GM12875 (cell line): ENCODE measurements around the gene WNK1.

Source experiments
- H3K4me3 ChIP-seq: one replicate; pipeline ENCODE4 v1.5.1; 2011; ENCODE audit warnings: low read depth, low read length, control low read depth
- TF ChIP-seq, protein P1 (sequence below): IDR thresholded peaks from 2 replicates; pipeline ENCODE4 v1.5.1; 2011; ENCODE audit warnings: low read depth, mild to moderate bottlenecking, control low read depth, inconsistent platforms, low read length, moderate library complexity, borderline replicate concordance; ENCODE audit not compliant: insufficient read depth

WNK1 gene

DNA sequence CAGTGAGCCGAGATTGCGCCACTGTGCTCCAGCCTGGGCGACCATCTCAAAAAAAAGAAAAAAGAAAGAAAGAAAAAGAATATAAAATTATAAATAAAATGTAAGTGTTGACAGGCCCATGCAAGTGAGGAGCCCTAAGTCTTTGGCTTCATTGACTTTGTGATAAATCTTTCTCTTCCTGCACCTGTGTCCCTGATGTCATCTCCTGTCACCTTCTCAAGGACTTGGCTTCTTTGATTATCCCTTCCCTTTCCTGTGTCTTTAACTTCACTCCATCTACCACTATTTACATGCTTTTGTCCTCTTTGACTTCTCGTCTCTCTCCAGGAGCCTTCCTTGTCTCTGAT lies 33.6 kb upstream of the WNK1 start:
- H3K4me3 ChIP-seq, result no peak overlapping the region
- TF ChIP-seq, protein P1, sequence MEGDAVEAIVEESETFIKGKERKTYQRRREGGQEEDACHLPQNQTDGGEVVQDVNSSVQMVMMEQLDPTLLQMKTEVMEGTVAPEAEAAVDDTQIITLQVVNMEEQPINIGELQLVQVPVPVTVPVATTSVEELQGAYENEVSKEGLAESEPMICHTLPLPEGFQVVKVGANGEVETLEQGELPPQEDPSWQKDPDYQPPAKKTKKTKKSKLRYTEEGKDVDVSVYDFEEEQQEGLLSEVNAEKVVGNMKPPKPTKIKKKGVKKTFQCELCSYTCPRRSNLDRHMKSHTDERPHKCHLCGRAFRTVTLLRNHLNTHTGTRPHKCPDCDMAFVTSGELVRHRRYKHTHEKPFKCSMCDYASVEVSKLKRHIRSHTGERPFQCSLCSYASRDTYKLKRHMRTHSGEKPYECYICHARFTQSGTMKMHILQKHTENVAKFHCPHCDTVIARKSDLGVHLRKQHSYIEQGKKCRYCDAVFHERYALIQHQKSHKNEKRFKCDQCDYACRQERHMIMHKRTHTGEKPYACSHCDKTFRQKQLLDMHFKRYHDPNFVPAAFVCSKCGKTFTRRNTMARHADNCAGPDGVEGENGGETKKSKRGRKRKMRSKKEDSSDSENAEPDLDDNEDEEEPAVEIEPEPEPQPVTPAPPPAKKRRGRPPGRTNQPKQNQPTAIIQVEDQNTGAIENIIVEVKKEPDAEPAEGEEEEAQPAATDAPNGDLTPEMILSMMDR, result no peak

DNA sequence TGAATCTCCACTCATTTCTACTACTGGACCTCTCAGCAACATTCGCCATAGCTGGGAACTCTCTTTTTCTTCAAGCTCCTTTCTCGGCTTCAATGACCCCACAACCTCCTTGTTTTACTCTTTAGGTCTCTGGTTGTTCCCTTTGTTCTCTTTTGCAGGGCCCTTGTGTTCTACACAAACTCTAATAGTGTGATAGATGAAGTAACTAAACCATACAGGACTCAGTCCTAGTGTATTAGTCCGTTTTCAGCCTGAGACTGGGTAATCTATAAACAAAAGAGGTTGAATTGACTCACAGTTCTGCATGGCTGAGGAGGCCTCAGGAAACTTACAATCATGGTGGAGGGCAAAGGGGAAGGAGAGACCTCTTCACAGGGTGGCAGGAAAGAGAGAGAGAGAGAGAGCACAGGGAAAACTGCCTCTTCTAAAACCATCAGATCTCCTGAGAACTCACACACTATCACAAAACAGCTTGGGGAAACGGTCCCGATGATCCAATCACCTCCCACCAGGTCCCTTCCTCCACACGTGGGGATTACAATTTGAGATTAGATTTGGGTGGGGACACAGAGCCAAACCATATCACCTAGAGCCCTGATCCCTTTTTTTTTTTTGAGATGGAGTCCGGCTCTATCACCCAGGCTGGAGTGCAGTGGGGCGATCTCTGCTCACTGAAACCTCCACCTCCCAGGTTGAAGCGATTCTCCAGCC lies 32.0 kb upstream of the WNK1 start:
- H3K4me3 ChIP-seq, result no peak overlapping the region
- TF ChIP-seq, protein P1, result no peak

DNA sequence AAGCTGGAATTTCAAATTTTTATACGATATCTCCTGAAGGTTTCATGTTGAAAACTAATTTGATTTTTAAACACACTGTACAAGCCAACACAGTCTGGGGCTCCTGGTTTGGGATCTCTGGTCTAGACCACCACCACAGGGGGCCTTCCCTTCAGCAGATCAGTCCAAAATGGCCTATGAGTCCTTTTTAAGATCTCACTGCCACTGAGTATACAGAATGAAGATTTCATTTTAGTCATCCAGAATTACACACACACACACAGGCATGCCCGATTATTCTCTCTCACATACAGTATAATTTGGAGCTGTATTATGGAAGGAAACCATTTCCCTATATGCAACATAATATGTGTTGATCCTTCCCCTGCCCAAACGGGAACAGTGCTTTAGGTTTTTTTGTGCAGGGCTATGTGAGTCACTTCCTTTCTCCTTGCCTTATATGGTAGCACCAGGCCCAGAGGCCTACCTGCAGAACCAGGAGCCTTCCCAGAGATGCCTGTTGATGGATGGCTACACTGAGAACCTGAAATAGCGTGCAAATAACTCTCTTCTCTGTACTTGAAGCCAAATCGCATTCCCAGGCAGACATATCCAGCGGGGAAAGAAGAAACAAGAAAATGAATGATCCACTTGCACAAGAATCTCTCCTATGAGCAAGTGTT lies 28.1 kb upstream of the WNK1 start:
- TF ChIP-seq, protein P1, result no peak
- H3K4me3 ChIP-seq, result no peak overlapping the region

DNA sequence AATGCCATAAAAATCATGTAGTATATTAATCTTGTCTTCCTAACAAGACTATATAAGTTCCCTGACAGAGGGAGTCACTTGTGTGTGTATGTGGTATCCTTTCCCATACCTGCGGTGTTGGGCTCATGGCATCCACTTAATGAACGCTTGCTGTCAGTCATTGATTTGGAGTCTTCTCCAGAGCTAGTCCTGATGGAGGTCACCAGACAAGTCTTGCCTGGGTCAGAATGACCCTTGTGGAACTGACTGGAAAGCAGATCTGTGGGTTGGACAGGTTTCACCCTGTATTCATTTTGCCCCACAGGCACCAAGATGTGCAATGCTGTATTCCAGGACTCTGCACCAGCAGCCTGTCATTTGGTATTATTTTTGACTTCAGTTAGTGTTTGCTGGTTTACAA lies 27.3 kb upstream of the WNK1 start:
- TF ChIP-seq, protein P1, result no peak
- no peak overlapping the region for H3K4me3 ChIP-seq

DNA sequence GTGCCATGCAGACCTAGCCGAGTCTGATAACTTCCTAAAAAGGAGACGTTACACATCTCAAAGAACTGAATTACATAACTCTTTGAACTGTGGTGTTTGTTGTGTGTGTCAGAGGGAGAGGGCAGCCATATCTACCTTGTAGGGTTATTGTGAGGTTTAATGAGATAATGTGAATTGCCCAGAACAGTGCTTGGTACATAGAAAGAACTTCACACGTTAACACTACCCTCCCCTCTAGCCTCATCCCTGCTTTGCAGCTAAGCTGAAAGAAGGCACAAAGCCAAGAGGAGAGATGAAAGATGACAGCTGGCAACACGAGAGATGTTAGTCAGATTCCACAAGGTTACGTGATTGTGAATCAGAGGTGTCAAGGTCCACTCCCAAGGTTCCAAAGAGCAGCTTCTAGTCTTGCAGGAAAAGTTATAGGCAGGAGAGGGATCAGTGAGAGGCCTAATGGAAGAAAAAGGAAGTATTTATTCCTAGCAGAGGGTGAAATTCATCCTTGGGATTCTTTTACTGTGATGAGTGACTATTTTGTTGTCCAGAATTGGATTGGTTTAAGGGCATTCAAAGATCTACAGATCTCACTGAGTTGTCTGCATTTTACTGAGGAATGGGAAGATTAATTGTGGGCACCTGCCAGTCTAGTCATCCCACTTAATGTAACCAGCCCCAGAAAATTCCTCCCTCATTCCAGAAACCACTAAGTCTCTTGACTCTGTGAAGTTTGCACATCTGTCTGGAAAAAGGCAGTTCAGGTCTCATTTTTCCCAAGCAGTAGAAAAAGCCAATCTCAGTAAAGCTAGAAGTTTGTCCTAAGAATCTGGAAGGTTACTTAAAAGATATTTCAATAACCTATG lies 25.9 kb upstream of the WNK1 start:
- TF ChIP-seq, protein P1, result no peak
- H3K4me3 ChIP-seq, result no peak overlapping the region

DNA sequence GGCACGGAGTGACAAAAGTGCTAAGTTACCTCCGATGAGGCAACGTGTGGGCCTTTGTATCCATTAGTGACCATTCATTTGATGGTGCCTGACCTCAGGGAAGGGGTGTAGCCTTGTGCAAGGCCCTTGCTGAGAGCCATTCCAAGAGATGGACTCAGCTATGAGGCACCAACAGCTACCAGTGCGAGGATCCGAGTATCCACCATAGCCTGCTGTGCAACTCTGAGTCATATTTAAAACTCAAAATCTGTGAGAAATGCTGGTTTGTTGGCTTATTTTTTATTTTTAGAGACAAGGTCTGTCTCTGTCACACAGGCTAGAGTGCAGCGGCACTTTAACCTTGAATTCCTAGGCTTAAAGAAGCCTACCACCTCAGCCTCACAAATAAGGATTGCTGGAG lies 25.1 kb upstream of the WNK1 start:
- no peak overlapping the region for H3K4me3 ChIP-seq
- TF ChIP-seq, protein P1, result no peak
